Measurements from ENCODE around the gene TLE2.

- TF ChIP-seq, protein P1, sequence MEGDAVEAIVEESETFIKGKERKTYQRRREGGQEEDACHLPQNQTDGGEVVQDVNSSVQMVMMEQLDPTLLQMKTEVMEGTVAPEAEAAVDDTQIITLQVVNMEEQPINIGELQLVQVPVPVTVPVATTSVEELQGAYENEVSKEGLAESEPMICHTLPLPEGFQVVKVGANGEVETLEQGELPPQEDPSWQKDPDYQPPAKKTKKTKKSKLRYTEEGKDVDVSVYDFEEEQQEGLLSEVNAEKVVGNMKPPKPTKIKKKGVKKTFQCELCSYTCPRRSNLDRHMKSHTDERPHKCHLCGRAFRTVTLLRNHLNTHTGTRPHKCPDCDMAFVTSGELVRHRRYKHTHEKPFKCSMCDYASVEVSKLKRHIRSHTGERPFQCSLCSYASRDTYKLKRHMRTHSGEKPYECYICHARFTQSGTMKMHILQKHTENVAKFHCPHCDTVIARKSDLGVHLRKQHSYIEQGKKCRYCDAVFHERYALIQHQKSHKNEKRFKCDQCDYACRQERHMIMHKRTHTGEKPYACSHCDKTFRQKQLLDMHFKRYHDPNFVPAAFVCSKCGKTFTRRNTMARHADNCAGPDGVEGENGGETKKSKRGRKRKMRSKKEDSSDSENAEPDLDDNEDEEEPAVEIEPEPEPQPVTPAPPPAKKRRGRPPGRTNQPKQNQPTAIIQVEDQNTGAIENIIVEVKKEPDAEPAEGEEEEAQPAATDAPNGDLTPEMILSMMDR (IDR thresholded peaks at IDR 0.05), result no peak
- no peak for TF ChIP-seq POLR2A (IDR thresholded peaks at IDR 0.05)
Measured at GRCh38 chr19:2998642-2999041, 30.4 kb downstream of the TLE2 start.
